ENCODE data around the gene KCNN3.
"Not testable (repeated sequence)": the region's sequence is repeated elsewhere in the genome, so short reads cannot be mapped to it uniquely, and the experiment has no call there.

Gene KCNN3

GRCh38 chr1:154870115-154870571, at the start of gene KCNN3:
Gene KCNN3 (minus strand): TSS chr1:154870281. CDS start chr1:154869964, 317 bp downstream.
- DNase-seq (ENCODE audit: low read depth): peak; percentile 57

- DNase-seq (ENCODE audit: low read depth): no peak
Measured at GRCh38 chr1:154913273-154913672, 43.2 kb upstream of the KCNN3 start.

GRCh38 chr1:154912755-154913154, 42.7 kb upstream of the KCNN3 start:
- DNase-seq (ENCODE audit: low read depth): no peak

GRCh38 chr1:154911691-154912550, 41.8 kb upstream of the KCNN3 start:
- DNase-seq (ENCODE audit: low read depth): no peak

- no peak for DNase-seq (ENCODE audit: low read depth)
Measured at GRCh38 chr1:154910851-154911250, 40.8 kb upstream of the KCNN3 start.

GRCh38 chr1:154908937-154909336, 38.9 kb upstream of the KCNN3 start:
- no peak for DNase-seq (ENCODE audit: low read depth)

GRCh38 chr1:154908129-154908528, 38.0 kb upstream of the KCNN3 start:
- DNase-seq (ENCODE audit: low read depth): not testable (repeated sequence)

- DNase-seq (ENCODE audit: low read depth): no peak
Measured at GRCh38 chr1:154906621-154907081, 36.6 kb upstream of the KCNN3 start.

GRCh38 chr1:154902938-154903566, 33.0 kb upstream of the KCNN3 start:
- no peak for DNase-seq (ENCODE audit: low read depth)

GRCh38 chr1:154901591-154901990, 31.5 kb upstream of the KCNN3 start:
- DNase-seq (ENCODE audit: low read depth): no peak

GRCh38 chr1:154899041-154899440, 29.0 kb upstream of the KCNN3 start:
- DNase-seq (ENCODE audit: low read depth): no peak

- DNase-seq (ENCODE audit: low read depth): no peak
Measured at GRCh38 chr1:154896771-154897286, 26.7 kb upstream of the KCNN3 start.

- no peak for DNase-seq (ENCODE audit: low read depth)
Measured at GRCh38 chr1:154895798-154896197, 25.7 kb upstream of the KCNN3 start.

- DNase-seq (ENCODE audit: low read depth): no peak
Measured at GRCh38 chr1:154891452-154891851, 21.4 kb upstream of the KCNN3 start.

GRCh38 chr1:154888757-154889156, 18.7 kb upstream of the KCNN3 start:
- DNase-seq (ENCODE audit: low read depth): no peak

GRCh38 chr1:154886281-154887015, 16.4 kb upstream of the KCNN3 start:
- DNase-seq (ENCODE audit: low read depth): no peak

- no peak for DNase-seq (ENCODE audit: low read depth)
Measured at GRCh38 chr1:154884869-154885701, 15.0 kb upstream of the KCNN3 start.

GRCh38 chr1:154883919-154884868, 14.1 kb upstream of the KCNN3 start:
- DNase-seq (ENCODE audit: low read depth): no peak

- no peak for DNase-seq (ENCODE audit: low read depth)
Measured at GRCh38 chr1:154881820-154882535, 11.9 kb upstream of the KCNN3 start.

- no peak for DNase-seq (ENCODE audit: low read depth)
Measured at GRCh38 chr1:154880671-154881070, 10.6 kb upstream of the KCNN3 start.
